WTC11 (cell line): ENCODE data around the gene OPA1. TPM values are rescaled to one million over a fixed set of nuclear protein-coding genes. Genes with fewer than 3 reads are reported as not detected.

ENCODE experiments used
- ATAC-seq: fragments of 200-7000 bp; cut with Tn5 transposase; 2 replicates; pipeline ENCODE4 v1.10.0; 2021; ENCODE audit warnings: mild to moderate bottlenecking, moderate library complexity
- CTCF ChIA-PET: fragments of 300-600 bp; sonication (Branson Sonifier 250); formaldehyde crosslinking; loops from one replicate; lab custom pipeline; 2021; ENCODE audit warnings: antibody characterized with exemption; lab: Charles Lee
- POLR2A ChIA-PET: fragments of 350-600 bp; sonication (Branson Sonifier 250); formaldehyde crosslinking; loops from one replicate; lab custom pipeline; 2021; ENCODE audit warnings: antibody characterized with exemption; lab: Charles Lee
- DNase-seq: peaks from one replicate; pipeline ENCODE4 v3.0.0; 2021; ENCODE audit warnings: low spot score
- H3K27ac Mint-ChIP-seq: 2 replicates; pipeline ENCODE4 v1.8.0; 2021; ENCODE audit warnings: mixed read lengths
- H3K27me3 Mint-ChIP-seq: 2 replicates; pipeline ENCODE4 v1.8.0; 2021; ENCODE audit warnings: low read depth, mild to moderate bottlenecking, moderate library complexity, mixed read lengths
- H3K36me3 Mint-ChIP-seq: 2 replicates; pipeline ENCODE4 v1.8.0; 2021; ENCODE audit warnings: mixed read lengths
- H3K4me1 Mint-ChIP-seq: 2 replicates; pipeline ENCODE4 v1.8.0; 2022; ENCODE audit warnings: mixed read lengths
- H3K4me3 Mint-ChIP-seq: 2 replicates; pipeline ENCODE4 v1.8.0; 2021; ENCODE audit warnings: mild to moderate bottlenecking, moderate library complexity, mixed read lengths
- H3K9me3 Mint-ChIP-seq: 2 replicates; pipeline ENCODE4 v1.8.0; 2021; ENCODE audit warnings: mixed read lengths
- ATF1 ChIP-seq: sonication (generic); formaldehyde crosslinking; IDR thresholded peaks from 2 replicates; pipeline ENCODE4 v1.8.1; 2023; ENCODE audit warnings: mild to moderate bottlenecking, moderate library complexity, missing genetic modification reagents
- ATF3 ChIP-seq: sonication (generic); formaldehyde crosslinking; conservative IDR thresholded peaks from 2 replicates; pipeline ENCODE4 v1.8.1; 2022; ENCODE audit warnings: mild to moderate bottlenecking, missing genetic modification reagents
- CREM ChIP-seq: sonication (generic); formaldehyde crosslinking; IDR thresholded peaks from 2 replicates; pipeline ENCODE4 v1.8.1; 2022; ENCODE audit warnings: mild to moderate bottlenecking, missing genetic modification reagents, moderate library complexity
- ETV6 ChIP-seq: sonication (generic); formaldehyde crosslinking; IDR thresholded peaks from 2 replicates; pipeline ENCODE4 v1.8.1; 2022; ENCODE audit warnings: mild to moderate bottlenecking, missing genetic modification reagents
- JAZF1 ChIP-seq: fragments of 250-450 bp; sonication (Bioruptor Pico); IDR thresholded peaks from 2 replicates; pipeline ENCODE4 v1.9.0; 2021; ENCODE audit warnings: moderate library complexity, mild to moderate bottlenecking, inconsistent platforms
- KAT7 ChIP-seq: sonication (generic); formaldehyde crosslinking; IDR thresholded peaks from 2 replicates; pipeline ENCODE4 v1.8.1; 2023; ENCODE audit warnings: missing genetic modification reagents, mild to moderate bottlenecking, borderline replicate concordance
- MLX ChIP-seq: sonication (generic); formaldehyde crosslinking; IDR thresholded peaks from 2 replicates; pipeline ENCODE4 v1.8.1; 2023; ENCODE audit warnings: mild to moderate bottlenecking, missing genetic modification reagents, moderate library complexity
- MYBL2 ChIP-seq: sonication (generic); formaldehyde crosslinking; IDR thresholded peaks from 2 replicates; pipeline ENCODE4 v1.8.1; 2023; ENCODE audit warnings: mild to moderate bottlenecking, moderate library complexity, missing genetic modification reagents
- STAT6 ChIP-seq: sonication (generic); formaldehyde crosslinking; conservative IDR thresholded peaks from 2 replicates; pipeline ENCODE4 v1.8.1; 2023; ENCODE audit warnings: mild to moderate bottlenecking, low read depth, missing genetic modification reagents, moderate library complexity
- TCF7 ChIP-seq: sonication (generic); formaldehyde crosslinking; IDR thresholded peaks from 2 replicates; pipeline ENCODE4 v1.8.0; 2022; ENCODE audit warnings: mild to moderate bottlenecking, low read depth, missing genetic modification reagents, moderate library complexity
- ZNF423 ChIP-seq: fragments of 250-450 bp; sonication (Bioruptor Pico); IDR thresholded peaks from 2 replicates; pipeline ENCODE4 v2.1.2; 2022; ENCODE audit warnings: mild to moderate bottlenecking, moderate library complexity
- ZNF425 ChIP-seq: fragments of 250-450 bp; sonication (Bioruptor Pico); conservative IDR thresholded peaks from 2 replicates; pipeline ENCODE4 v1.9.0; 2021; ENCODE audit warnings: mild to moderate bottlenecking
- total RNA-seq: library from RNA; stranded (reverse); gene quantifications from 3 replicates; pipeline ENCODE4 v1.2.3, GENCODE V29; 2021
- TF ChIP-seq, protein P1 (sequence below): sonication (generic); formaldehyde crosslinking; IDR thresholded peaks from 2 replicates; pipeline ENCODE4 v1.8.1; 2022; ENCODE audit warnings: mild to moderate bottlenecking, missing genetic modification reagents, moderate library complexity, borderline replicate concordance
- TF ChIP-seq, protein P2 (sequence below): fragments of 250-450 bp; sonication (Bioruptor Pico); IDR thresholded peaks from 2 replicates; pipeline ENCODE4 v1.9.0; 2021; ENCODE audit warnings: mild to moderate bottlenecking, borderline replicate concordance
- TF ChIP-seq, protein P3 (sequence below): sonication (generic); formaldehyde crosslinking; IDR thresholded peaks from 2 replicates; pipeline ENCODE4 v1.8.1; 2023; ENCODE audit warnings: mild to moderate bottlenecking, missing genetic modification reagents, moderate library complexity
- TF ChIP-seq, protein P4 (sequence below): sonication (generic); formaldehyde crosslinking; IDR thresholded peaks from 2 replicates; pipeline ENCODE4 v1.8.1; 2022; ENCODE audit warnings: low read depth, missing genetic modification reagents, borderline replicate concordance

OPA1 gene
- total RNA-seq, 1 experiment from 2014 or later: 84.7 TPM

- TF ChIP-seq ZNF423 (CRISPR knock-in tag) (no peak), ATF3 (CRISPR knock-in tag) (no peak), TCF7 (CRISPR knock-in tag) (no peak), ZNF425 (CRISPR knock-in tag) (no peak), MYBL2 (CRISPR knock-in tag) (no peak), STAT6 (CRISPR knock-in tag) (no peak), JAZF1 (CRISPR knock-in tag) (no peak), ATF1 (CRISPR knock-in tag) (no peak), CREM (no peak), KAT7 (CRISPR knock-in tag) (no peak), MLX (CRISPR knock-in tag) (no peak), ETV6 (CRISPR knock-in tag) (no peak)
- TF ChIP-seq, protein P1, sequence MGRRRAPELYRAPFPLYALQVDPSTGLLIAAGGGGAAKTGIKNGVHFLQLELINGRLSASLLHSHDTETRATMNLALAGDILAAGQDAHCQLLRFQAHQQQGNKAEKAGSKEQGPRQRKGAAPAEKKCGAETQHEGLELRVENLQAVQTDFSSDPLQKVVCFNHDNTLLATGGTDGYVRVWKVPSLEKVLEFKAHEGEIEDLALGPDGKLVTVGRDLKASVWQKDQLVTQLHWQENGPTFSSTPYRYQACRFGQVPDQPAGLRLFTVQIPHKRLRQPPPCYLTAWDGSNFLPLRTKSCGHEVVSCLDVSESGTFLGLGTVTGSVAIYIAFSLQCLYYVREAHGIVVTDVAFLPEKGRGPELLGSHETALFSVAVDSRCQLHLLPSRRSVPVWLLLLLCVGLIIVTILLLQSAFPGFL (CRISPR knock-in tag): no peak
- TF ChIP-seq, protein P2, sequence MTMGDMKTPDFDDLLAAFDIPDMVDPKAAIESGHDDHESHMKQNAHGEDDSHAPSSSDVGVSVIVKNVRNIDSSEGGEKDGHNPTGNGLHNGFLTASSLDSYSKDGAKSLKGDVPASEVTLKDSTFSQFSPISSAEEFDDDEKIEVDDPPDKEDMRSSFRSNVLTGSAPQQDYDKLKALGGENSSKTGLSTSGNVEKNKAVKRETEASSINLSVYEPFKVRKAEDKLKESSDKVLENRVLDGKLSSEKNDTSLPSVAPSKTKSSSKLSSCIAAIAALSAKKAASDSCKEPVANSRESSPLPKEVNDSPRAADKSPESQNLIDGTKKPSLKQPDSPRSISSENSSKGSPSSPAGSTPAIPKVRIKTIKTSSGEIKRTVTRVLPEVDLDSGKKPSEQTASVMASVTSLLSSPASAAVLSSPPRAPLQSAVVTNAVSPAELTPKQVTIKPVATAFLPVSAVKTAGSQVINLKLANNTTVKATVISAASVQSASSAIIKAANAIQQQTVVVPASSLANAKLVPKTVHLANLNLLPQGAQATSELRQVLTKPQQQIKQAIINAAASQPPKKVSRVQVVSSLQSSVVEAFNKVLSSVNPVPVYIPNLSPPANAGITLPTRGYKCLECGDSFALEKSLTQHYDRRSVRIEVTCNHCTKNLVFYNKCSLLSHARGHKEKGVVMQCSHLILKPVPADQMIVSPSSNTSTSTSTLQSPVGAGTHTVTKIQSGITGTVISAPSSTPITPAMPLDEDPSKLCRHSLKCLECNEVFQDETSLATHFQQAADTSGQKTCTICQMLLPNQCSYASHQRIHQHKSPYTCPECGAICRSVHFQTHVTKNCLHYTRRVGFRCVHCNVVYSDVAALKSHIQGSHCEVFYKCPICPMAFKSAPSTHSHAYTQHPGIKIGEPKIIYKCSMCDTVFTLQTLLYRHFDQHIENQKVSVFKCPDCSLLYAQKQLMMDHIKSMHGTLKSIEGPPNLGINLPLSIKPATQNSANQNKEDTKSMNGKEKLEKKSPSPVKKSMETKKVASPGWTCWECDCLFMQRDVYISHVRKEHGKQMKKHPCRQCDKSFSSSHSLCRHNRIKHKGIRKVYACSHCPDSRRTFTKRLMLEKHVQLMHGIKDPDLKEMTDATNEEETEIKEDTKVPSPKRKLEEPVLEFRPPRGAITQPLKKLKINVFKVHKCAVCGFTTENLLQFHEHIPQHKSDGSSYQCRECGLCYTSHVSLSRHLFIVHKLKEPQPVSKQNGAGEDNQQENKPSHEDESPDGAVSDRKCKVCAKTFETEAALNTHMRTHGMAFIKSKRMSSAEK (CRISPR knock-in tag): no peak
- TF ChIP-seq, protein P3, sequence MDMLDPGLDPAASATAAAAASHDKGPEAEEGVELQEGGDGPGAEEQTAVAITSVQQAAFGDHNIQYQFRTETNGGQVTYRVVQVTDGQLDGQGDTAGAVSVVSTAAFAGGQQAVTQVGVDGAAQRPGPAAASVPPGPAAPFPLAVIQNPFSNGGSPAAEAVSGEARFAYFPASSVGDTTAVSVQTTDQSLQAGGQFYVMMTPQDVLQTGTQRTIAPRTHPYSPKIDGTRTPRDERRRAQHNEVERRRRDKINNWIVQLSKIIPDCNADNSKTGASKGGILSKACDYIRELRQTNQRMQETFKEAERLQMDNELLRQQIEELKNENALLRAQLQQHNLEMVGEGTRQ (CRISPR knock-in tag): no peak
- TF ChIP-seq, protein P4, sequence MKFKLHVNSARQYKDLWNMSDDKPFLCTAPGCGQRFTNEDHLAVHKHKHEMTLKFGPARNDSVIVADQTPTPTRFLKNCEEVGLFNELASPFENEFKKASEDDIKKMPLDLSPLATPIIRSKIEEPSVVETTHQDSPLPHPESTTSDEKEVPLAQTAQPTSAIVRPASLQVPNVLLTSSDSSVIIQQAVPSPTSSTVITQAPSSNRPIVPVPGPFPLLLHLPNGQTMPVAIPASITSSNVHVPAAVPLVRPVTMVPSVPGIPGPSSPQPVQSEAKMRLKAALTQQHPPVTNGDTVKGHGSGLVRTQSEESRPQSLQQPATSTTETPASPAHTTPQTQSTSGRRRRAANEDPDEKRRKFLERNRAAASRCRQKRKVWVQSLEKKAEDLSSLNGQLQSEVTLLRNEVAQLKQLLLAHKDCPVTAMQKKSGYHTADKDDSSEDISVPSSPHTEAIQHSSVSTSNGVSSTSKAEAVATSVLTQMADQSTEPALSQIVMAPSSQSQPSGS (CRISPR knock-in tag): no peak
- ChIA-PET POLR2A (no interaction called here), CTCF (no interaction called here)
- no peak for ATAC-seq
- peak overlapping the region; percentile 20 for H3K27ac Mint-ChIP-seq
- no peak for DNase-seq
- no peaks in the 10 kb centered on the region for H3K27me3 Mint-ChIP-seq
- H3K9me3 Mint-ChIP-seq: no peaks in the 10 kb centered on the region
- H3K4me1 Mint-ChIP-seq: peaks cover 37% of the 10 kb centered on the region
- peaks cover 38% of the 10 kb centered on the region for H3K36me3 Mint-ChIP-seq
- H3K4me3 Mint-ChIP-seq: no peak overlapping the region
Observed at GRCh38 chr3:193656445-193656844, 63.4 kb downstream of the OPA1 start.
